GM18507 (cell line): Measurements from ENCODE around the gene TRMT5.
A peak's percentile ranks its signal among the peaks of the same experiment; 100 is the strongest.

Source experiments
- DNase-seq: peaks from one replicate; pipeline ENCODE4 v3.0.0; 2011; ENCODE audit warnings: low read depth; ENCODE audit not compliant: insufficient read length; ENCODE audit errors: extremely low spot score
- FAIRE-seq: peaks from 2 replicates; lab custom pipeline; 2011; peaks lifted over from hg19 to GRCh38; lab: Jason Lieb, UNC

TRMT5 gene

GRCh38 chr14:60980811-60981632, at the start of gene TRMT5, which contains the start of gene SLC38A6:
Gene TRMT5 (minus strand): TSS chr14:60981079. CDS start chr14:60980973, 106 bp downstream.
Gene SLC38A6 (plus strand): TSS chr14:60981245. CDS start chr14:60981278, 33 bp downstream.
- DNase-seq (peak; percentile 77), FAIRE-seq (peak; percentile 85)

- DNase-seq, result no peak
- no peak for FAIRE-seq
These were observed 45.6 kb upstream of the TRMT5 start for GRCh38 chr14:61026526-61026925.

- FAIRE-seq, result peak; percentile 81
These were observed 44.7 kb upstream of the TRMT5 start for GRCh38 chr14:61025251-61026223.

GRCh38 chr14:61019537-61019936, 38.7 kb upstream of the TRMT5 start:
- FAIRE-seq (no peak), DNase-seq (no peak)

More at GRCh38 chr14:61025251-61026223, 44.7 kb upstream of the TRMT5 start:
- peak; percentile 25 for DNase-seq

- FAIRE-seq (no peak), DNase-seq (no peak)
These were observed 22.7 kb upstream of the TRMT5 start for GRCh38 chr14:61003571-61003970.

- no peak for DNase-seq
- FAIRE-seq, result no peak
These were observed 18.7 kb upstream of the TRMT5 start for GRCh38 chr14:60999536-60999935.

GRCh38 chr14:60998617-60999016, 17.7 kb upstream of the TRMT5 start:
- DNase-seq (no peak), FAIRE-seq (no peak)

GRCh38 chr14:60989599-60989998, 8.7 kb upstream of the TRMT5 start:
- DNase-seq (no peak), FAIRE-seq (no peak)

GRCh38 chr14:60986500-60986899, 5.6 kb upstream of the TRMT5 start:
- FAIRE-seq, result no peak
- no peak for DNase-seq

GRCh38 chr14:60984196-60984595, 3.3 kb upstream of the TRMT5 start:
- no peak for DNase-seq
- no peak for FAIRE-seq

- FAIRE-seq (no peak), DNase-seq (no peak)
These were observed 965 bp upstream of the TRMT5 start for GRCh38 chr14:60981633-60982455.

- FAIRE-seq, result no peak
- DNase-seq, result no peak
These were observed 3.0 kb downstream of the TRMT5 start for GRCh38 chr14:60977847-60978246.

GRCh38 chr14:60975551-60975950, 5.3 kb downstream of the TRMT5 start:
- DNase-seq (no peak), FAIRE-seq (no peak)

GRCh38 chr14:60974090-60974651, 6.7 kb downstream of the TRMT5 start:
- FAIRE-seq, result no peak
- DNase-seq, result no peak

- DNase-seq (no peak), FAIRE-seq (no peak)
These were observed 7.8 kb downstream of the TRMT5 start for GRCh38 chr14:60973070-60973469.

GRCh38 chr14:60972295-60972694, 8.6 kb downstream of the TRMT5 start:
- DNase-seq (no peak), FAIRE-seq (no peak)

GRCh38 chr14:60971271-60971670, 9.6 kb downstream of the TRMT5 start:
- FAIRE-seq (no peak), DNase-seq (no peak)

GRCh38 chr14:60970146-60970545, 10.7 kb downstream of the TRMT5 start:
- no peak for FAIRE-seq
- no peak for DNase-seq

- no peak for DNase-seq
- no peak for FAIRE-seq
These were observed 12.2 kb downstream of the TRMT5 start for GRCh38 chr14:60968671-60969070.
